HG03460 (cell line): ENCODE data around the gene IL10.
A peak's percentile ranks its signal among the peaks of the same experiment; 100 is the strongest.

Source experiments
- ATAC-seq: cut with Tn5 transposase; IDR thresholded peaks from one replicate; pipeline ENCODE4 v1.9.1; 2021; ENCODE audit not compliant: unreplicated experiment

IL10 gene

DNA sequence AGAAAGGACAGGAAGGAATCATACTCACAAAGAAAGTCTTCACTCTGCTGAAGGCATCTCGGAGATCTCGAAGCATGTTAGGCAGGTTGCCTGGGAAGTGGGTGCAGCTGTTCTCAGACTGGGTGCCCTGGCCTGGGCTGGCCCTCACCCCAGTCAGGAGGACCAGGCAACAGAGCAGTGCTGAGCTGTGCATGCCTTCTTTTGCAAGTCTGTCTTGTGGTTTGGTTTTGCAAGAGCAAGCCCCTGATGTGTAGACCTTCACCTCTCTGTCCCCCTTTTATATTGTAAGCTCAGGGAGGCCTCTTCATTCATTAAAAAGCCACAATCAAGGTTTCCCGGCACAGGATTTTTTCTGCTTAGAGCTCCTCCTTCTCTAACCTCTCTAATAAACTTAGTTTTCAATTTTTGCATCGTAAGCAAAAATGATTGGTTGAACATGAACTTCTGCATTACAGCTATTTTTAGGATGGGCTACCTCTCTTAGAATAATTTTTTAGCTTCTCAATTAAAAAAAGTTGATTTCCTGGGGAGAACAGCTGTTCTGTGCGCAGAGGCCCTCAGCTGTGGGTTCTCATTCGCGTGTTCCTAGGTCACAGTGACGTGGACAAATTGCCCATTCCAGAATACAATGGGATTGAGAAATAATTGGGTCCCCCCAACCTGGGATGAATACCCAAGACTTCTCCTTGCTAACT is at the start of gene IL10:
IL10 (minus strand) TSS at position 252 of the 695 bp plus-strand sequence; CDS start at position 193, 59 bp downstream.
- ATAC-seq: no peak

DNA sequence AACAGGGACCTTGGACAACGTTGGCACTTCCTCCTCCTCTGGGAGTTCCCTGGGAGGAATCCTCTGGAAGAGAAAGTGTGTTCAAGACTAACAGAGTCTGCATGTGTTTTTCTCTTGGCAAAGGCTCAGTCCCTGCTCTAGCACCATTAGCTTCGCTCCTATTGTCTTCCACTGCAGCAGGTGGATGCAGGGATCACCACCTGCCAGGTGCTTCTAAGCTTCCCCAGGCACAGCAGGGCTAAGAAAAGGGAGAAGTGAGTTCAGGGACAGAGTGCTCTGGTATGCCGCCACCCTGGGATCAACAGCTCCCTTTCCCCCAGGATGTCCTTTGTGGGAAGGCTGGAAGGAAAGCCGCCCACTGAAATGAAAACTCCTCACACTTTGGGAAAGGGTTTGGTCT is 49.2 kb upstream of the IL10 start:
- no peak for ATAC-seq

DNA sequence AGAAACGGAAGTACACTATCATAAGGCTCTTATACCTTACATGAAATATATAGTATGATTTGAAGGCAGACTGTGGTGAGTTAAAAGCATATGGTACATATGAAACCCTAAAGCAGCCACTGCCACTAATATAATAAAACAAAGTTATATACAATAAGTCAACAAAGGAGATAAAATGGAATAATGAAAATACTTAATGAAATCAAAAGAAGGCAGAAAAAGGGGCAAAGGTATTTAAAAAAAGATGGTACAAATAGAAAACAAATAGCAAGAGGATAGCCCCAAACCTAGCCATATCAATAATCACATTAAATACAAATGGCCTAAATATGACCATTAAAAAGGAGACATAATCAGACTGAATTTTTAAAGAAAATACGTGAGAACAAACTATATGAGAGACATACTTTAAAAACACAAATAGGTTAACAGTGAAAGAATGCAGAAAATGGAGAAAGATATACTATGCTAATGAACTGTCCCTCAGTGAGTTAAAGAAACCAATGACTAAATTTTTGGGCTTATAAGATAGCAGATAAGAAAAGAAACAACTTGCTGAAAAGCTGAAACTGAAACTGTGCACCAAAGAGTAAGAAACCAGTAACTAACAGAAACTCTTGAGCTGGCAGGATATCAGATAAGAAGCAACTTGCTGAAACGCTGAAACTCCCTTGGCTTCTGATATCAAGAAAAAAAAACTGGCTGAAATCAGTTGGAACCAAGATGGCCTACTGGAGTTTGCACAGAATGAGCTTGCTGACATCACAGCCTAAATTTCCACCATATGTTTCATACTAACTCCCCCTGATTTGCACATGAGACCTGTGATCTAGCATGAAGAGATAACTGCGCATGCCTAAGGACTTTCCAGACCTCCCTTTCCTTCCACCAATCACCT is 44.3 kb upstream of the IL10 start:
- ATAC-seq: peak; percentile 80

DNA sequence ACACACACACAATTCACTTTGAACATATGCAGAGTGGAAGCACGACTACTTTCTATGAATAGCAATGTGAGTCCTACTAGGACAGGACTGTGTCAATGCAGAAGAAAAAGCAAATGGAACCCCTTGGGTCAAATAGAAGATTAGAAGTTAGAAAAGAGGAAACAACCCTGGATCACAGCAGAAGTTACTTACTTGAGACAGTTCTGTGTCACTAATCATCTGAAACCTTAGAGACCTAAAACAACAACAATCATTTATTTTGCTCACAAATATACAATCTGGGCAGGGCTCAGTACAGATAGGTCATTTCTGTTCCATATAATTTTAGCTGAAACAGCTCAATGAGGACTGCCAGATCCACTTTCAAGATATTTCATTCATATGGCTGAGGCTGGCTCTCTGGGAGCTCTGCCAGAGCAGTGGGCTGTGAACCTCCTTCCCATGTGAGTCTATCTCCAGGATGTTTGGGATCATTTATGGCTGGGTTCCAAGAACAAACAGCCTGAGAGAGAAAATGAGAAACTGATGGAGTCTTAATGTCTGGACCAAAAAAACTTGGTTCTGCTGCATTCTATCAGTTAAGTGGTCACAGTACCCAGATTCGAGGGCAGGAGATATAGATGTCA is 42.5 kb upstream of the IL10 start:
- no peak for ATAC-seq

DNA sequence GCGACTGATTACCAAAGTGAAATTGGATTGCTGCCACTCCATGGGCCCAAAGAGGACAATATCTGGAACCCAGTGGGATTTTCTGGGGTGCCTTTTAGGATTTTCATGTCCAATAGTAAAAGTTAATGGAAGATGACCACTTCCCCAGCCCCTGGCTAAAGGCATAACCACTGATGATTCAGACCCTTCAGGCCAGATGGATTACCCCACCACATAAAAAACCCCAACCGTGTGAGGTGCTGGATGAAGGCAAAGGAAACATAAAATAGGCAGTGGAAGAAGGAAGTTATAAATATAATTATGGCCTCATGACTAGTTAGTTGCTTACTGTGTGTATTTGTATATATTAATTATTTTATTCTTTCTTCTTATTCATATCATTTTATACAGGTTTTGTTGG is 40.2 kb upstream of the IL10 start:
- no peak for ATAC-seq

DNA sequence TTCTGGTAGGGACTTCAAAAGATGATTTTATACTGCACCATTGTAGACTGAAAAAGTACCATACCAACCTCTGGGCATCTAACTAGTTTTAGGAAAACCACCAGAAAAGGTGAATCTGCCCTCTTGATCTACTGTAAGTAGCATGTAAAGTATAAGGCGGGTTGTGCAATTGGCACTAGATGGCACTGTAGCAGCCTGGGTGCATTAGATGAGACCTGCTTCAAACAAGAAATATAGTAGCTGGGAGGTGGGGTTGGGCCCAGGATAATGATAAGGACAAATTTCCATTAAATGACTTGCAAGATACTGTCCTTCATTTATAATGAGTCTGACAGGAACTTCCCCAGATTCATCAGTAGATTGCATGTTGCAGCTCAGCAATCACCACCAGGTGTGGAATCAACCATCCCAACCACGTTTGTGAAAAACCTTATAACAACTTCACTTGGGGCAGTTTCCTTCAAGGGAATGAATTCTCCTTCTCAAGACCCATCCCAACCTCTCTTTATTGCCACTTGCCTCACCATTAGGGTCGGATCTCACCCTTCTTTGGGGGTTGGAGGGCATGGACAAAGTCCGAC is 37.3 kb upstream of the IL10 start:
- no peak for ATAC-seq

DNA sequence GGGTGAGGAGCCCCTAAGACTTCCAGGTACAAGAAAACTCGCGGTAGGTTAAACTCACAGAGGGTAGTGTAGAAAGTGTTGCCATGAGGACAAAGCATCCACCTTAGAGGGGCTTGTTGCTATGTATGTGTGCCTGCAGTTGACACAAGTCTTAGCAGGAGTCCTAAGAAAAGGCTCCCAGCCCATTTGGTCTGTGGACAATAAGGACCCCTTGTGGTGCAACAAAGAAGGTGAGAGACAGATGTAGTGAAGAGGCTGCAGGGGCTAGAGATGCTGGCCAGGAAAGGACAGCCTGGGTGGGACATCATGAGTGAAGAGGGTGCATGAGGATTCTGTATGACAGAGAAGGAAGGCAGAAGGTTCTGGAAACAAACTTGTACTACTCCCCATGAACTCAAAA is 36.3 kb upstream of the IL10 start:
- peak; percentile 74 for ATAC-seq

DNA sequence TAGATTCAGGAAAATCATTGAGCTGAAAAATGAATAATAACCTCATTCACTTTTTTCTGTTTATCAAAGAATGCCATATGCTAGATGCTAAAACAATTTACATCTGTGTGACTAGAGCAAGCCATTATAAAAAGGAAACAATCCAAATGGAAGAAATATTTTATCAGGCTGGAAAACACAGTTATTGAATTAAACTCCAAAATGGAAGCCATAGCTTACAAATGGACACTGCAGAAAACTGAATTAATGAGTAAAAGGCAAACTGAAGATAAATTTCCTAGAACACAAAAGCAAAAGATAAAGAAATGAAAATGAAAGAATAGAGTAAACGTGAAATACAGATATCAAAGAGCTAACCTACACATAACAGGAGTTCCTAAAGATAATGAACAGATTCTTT is 33.1 kb upstream of the IL10 start:
- no peak for ATAC-seq

DNA sequence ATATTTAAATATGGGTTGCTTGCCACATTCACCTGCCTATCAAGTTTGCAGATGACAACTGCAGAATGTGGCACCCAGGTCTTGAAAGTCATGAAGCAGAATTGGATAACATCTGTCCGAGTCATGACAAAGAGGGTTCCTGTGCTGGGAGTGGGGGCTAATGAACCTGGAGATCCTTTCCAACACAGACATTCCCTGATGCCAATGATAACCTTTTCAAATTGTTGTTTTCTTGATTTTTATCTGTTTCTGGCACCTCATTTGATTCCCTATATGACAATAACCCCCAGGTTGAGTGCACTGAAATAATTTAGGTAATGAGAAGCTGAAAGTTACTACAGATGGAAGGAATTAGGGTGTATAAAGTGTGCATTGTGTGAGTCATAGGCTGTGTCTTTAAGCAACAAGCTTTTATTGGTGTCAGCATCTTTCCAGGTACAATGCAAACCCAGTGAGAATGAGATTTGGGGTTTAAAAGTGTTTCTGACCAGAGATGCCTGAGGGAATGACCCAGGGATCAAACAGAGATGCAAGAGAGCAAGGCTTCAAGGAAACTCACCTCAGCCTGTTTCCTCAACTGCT is 32.0 kb upstream of the IL10 start:
- ATAC-seq: no peak

DNA sequence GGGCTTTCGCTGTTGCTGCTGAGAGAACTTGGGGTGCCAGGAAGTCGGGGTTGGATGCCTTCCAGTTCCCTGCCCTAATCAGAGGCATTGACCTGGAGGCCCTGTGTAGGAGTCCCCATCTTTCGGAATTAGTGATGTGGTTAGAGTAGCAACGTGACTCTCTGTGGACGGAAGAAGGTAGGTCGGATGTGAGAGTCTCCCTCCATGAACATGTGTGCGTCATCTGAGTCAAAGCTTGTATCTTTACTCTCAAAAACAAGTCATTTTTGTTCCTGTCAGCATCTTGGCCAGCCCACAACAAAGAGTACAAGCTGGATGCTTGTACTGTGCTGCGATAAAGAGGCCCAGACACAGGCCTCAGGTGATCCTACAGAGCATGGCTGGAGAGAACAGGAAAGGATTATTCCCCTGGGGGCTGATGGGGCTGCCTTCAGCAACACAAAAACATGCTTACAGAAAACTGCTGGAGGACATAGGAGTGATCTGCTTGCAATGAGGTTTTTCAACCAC is 31.0 kb upstream of the IL10 start:
- peak; percentile 95 for ATAC-seq

DNA sequence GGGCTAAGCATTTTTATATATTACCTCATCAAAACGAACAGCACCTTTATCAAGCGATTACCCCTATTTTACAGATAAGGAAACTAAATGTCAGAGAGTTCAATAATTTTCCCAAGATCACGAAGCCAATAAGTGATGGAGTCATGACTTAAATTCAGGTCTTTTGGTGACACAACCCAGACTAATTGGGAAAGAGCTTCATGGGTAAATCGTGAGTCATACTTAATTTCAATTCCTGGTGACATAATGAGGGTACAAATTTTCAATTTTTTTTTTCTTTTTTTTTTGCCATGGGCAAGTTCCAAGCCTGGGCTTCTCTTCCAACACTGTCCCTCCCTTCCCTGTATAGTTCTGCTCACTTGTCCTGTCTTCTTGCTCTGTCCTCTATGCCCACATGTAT is 30.1 kb upstream of the IL10 start:
- no peak for ATAC-seq

DNA sequence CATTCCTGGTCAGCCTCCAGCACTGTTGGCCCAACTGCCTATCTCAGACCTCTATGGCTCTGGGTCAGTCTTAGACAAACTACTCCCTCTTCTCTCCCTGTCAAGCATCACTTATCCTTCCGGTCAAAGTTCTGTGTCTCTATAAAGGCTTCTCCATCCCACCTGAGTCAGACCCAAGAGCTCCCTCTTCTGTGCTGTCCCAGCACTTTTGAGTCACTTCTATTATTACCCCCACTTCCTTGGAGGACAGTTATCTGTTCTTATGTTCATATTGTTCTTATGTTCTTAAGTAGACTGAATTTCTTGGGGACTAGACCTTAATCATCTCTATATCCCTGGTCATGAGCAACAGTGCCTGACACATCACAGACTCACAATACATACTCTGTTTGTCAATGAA is 29.2 kb upstream of the IL10 start:
- no peak for ATAC-seq

DNA sequence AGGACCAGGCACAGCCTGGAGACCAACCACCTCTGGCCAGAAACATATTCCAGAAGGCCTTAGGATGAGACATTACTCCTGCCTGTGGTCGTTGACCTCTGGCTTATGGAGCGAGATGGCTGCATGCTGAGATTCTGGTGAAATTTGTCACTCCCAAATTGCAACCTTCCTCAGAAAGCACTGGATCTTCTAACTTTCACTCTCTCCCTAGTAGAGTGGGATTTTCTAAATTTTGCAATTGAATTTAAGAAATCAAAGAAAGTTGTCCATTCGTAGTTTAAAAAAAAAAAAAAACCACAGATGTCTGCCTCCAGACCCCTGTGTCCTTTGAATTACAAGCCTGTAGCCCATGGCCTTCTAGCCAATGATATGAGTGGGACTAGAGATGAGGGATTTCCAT is 28.6 kb upstream of the IL10 start:
- ATAC-seq: no peak

DNA sequence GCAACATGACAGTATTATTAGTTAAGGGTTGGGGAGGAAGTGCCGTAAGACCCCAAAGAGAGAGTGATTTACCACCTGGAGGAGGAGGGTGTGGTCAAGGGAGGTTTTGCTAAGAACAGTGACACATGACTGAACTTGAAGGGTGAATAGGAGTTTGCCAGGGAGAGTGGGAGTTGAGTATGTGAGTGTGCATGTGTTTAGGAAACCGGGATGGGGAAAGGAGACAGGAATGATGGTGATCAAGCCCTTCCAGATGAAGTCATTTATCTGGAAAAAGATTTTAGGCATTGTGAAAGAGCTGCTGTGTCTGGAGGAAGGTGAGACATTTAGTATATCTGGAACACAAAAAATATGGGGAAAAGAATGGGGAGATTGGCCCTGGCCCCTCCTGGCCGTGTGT is 28.1 kb upstream of the IL10 start:
- ATAC-seq: no peak

DNA sequence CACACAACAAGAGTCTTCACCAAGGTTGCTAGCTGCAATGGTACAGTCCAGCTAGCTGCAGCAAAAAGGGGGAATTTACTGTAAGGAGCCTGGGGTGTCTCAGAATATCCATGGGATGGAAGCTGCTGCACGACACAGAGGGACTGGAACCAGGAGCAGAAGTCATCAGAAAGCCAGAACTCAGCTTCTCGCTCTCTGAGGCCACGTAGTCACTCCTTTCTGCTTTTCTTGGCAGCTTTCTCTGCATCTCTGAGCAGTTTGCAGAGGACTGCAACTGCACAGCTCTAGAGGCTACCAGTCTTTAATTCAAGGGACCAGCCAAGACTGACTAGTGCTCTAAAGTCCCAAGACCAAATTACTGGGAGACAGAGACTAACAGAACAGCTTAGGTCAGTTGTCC is 27.0 kb upstream of the IL10 start:
- ATAC-seq: no peak

DNA sequence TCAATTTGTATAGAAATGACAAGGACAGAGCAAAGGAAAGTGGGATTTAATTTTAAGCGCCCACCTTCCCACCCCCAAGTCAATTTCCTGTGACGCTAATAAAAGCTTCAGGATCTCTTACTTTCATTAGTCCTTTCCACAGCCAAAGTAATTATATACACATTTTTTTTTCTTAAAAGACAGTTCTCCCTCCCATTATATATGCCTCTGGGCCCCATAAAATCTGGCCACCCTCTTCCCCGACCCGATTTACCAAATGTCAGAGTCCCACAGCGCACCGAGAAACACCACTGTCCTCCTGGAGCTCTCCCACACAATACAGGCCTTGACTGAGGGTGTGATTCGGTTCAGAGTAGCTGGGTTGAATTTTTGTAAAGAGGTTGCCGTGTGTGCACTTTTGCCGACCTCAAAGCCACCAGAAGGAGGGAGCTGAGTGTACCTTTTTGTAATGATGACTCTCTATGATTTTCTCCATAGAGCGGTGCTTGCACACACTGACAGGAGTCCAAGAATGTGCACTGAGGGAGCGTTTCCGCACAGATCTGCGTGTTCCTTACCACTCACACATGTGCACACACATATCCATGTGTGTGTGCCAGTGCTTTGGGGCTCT is 26.2 kb upstream of the IL10 start:
- ATAC-seq: no peak

DNA sequence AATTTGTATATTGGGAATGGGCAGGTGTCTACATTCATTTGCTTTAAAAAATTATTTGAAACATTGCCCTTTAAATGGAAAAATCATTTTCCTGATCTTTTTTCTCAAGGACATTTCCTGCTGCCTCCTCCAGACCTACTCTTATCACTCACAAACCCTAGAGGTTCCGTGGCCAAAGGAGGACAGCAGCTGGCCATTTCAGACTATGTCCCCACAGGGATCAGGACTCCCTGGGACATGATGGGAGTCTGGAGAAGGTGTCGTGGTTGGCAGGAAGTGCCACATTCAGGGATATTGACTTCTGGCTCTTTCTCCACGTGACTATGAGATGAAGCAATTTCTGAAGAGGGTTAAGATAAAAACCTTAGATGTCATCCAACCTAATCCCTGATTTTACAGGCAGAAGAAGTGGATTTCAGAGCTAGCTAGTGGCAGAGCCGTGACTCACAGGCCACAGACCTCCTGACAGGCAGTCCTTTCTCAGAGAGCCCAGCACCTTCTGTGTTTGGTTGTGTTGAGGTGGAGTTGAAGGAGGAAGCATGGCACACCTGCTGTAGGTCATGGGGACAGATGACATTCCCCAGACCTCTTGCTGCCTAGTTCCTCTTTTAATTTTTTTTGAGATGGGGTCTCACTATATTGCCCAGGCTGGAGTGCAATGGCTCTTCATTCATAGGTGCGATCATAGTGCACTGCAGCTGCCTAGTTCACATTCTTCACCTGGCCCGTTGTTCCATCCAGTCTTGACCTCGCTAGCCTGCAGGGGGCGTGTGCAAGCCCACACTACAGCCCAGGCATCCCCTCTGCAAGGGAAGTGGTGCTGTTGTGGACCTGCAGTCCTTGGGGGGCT is 25.5 kb upstream of the IL10 start:
- ATAC-seq: no peak

DNA sequence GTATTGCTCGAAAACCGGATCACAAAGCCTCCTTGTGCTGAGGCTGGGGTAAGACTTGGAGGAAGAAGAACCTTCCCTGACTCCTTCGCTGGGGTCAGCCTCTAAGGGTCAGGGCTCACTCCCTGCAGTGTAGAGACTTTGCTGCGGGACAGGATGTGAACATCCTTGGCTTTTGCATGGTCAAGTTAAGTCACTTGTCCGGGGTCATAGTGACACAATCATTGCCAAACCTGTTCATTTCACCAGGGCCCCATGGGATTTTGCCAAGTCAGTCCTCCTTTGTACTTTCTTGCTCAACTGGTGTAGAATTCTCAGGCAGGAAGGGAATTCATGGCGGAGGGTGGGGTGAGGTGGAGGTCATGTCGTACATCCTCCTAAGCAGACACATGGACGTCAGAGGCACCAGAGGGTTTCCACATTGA is 24.7 kb upstream of the IL10 start:
- no peak for ATAC-seq

DNA sequence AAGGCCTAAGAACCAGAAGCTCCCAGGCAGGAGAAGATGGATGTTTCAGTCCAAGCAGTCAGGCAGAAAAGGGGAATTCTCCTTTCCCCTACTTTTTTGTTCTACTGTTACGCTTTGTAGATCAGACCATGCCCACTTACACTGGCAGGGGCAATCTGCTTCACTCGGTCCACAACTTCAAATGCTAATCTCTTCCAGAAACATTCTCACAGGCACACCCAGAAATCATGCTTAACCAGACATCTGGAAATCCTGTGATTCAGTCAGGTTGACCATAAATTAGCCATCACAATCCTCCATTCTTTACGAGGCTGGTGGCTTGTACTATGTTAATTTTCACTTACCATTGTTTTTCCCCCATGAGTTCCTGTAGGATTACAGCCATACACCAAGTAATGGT is 23.8 kb upstream of the IL10 start:
- no peak for ATAC-seq
